ENCODE measurements around the gene CAMTA1.

DNA sequence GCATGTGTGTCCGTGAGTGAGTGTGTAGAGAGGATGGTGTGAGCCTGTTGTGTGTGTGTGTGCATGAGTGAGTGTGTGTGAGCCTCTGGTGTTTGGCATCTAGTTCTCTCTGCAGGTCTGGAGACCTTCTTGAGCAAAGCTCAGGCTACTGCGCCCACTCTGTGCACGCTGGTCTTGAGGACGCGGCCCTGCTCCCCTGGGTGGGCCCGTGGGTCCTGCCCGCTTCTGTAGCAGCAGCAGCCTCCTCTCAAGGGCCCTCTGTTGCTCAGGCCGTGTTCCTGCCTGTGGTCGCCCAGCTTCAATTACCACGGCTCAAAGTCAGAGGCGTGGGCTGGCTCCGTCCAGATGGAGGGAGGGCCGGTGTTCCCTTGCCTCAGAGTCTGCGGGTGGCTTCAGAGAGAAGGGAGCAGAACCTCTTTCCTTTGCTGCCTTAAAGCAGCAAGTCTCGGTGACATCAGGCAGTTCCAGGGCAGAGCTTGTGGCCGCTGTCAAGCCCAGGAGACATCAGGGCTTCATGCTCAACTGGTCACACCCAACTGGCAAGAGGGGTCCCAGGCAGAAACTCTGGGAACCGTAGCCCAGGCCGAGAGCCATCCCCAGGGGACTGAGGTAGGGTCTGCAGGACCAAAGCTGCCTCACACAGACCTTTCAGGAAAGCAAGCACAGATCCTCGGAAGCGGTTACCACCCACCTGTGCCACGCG, 715.3 kb downstream of the CAMTA1 start:
- TF ChIP-seq JUND (IDR thresholded peaks at IDR 0.05) = no peak
- TF ChIP-seq, protein P1, sequence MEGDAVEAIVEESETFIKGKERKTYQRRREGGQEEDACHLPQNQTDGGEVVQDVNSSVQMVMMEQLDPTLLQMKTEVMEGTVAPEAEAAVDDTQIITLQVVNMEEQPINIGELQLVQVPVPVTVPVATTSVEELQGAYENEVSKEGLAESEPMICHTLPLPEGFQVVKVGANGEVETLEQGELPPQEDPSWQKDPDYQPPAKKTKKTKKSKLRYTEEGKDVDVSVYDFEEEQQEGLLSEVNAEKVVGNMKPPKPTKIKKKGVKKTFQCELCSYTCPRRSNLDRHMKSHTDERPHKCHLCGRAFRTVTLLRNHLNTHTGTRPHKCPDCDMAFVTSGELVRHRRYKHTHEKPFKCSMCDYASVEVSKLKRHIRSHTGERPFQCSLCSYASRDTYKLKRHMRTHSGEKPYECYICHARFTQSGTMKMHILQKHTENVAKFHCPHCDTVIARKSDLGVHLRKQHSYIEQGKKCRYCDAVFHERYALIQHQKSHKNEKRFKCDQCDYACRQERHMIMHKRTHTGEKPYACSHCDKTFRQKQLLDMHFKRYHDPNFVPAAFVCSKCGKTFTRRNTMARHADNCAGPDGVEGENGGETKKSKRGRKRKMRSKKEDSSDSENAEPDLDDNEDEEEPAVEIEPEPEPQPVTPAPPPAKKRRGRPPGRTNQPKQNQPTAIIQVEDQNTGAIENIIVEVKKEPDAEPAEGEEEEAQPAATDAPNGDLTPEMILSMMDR (IDR thresholded peaks at IDR 0.05) = no peak
- no peak for TF ChIP-seq RAD21 (IDR thresholded peaks at IDR 0.05; ENCODE audit: low read length)
- no peak for TF ChIP-seq RCOR1 (IDR thresholded peaks at IDR 0.05; ENCODE audit: low read length)
- TF ChIP-seq, protein P2, sequence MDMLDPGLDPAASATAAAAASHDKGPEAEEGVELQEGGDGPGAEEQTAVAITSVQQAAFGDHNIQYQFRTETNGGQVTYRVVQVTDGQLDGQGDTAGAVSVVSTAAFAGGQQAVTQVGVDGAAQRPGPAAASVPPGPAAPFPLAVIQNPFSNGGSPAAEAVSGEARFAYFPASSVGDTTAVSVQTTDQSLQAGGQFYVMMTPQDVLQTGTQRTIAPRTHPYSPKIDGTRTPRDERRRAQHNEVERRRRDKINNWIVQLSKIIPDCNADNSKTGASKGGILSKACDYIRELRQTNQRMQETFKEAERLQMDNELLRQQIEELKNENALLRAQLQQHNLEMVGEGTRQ (IDR thresholded peaks at IDR 0.05; ENCODE audit: borderline replicate concordance, low read depth, low read length) = no peak
- TF ChIP-seq MXI1 (IDR thresholded peaks at IDR 0.05; ENCODE audit: low read depth, low read length) = no peak
- TF ChIP-seq, protein P3, sequence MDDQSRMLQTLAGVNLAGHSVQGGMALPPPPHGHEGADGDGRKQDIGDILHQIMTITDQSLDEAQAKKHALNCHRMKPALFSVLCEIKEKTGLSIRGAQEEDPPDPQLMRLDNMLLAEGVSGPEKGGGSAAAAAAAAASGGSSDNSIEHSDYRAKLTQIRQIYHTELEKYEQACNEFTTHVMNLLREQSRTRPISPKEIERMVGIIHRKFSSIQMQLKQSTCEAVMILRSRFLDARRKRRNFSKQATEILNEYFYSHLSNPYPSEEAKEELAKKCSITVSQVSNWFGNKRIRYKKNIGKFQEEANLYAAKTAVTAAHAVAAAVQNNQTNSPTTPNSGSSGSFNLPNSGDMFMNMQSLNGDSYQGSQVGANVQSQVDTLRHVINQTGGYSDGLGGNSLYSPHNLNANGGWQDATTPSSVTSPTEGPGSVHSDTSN (IDR thresholded peaks at IDR 0.05) = no peak
- TF ChIP-seq EP300 (IDR thresholded peaks at IDR 0.05; ENCODE audit: borderline replicate concordance in 1 of 2, low read depth in 1 of 2, low read length in 1 of 2) = no peak
- no peak for TF ChIP-seq TAF1 (IDR thresholded peaks at IDR 0.05; ENCODE audit: borderline replicate concordance, low read depth, low read length)
- no peak for TF ChIP-seq POLR2AphosphoS5 (IDR thresholded peaks at IDR 0.05; ENCODE audit: low read depth, low read length)
